ENCODE measurements around the gene ICE2.
"Not testable (repeated sequence)": the region's sequence is repeated elsewhere in the genome, so short reads cannot be mapped to it uniquely, and the experiment has no call there.

Gene ICE2

GRCh38 chr15:60448668-60449360 lies 30.1 kb downstream of the ICE2 start:
- DNase-seq (ENCODE audit: low read depth) = no peak

DNA sequence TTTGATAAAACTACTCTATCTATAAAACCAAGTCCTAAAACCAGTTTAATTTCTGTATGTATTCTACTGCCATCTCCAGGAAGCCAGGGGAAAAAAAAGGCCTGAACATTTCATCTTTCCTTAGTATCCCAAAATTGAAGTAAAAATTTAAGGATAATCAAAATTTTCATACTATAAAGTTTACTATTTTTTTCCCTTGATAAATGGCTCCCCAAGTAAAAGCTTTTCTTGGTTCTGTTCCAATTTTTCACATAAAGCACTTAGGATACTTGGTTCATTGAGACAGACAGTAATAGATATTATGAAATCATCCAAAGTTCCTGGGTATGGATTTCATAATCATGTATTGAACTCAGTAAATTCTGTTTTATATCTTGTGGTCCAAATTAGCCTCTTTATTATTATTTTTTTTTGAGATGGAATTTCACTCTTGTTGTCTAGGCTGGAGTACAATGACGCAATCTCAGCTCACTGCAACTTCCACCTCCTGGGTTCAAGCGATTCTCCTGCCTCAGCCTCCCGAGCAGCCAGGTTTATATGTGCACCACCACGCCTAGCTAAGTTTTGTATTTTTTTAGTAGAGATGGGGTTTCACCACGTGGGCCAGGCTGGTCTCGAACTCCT lies 34.5 kb downstream of the ICE2 start:
- DNase-seq (ENCODE audit: low read depth) = peak; percentile 24

GRCh38 chr15:60442763-60443162 lies 36.2 kb downstream of the ICE2 start:
- DNase-seq (ENCODE audit: low read depth) = peak; percentile 8

GRCh38 chr15:60442031-60442650 lies 36.8 kb downstream of the ICE2 start:
- DNase-seq (ENCODE audit: low read depth) = no peak

DNA sequence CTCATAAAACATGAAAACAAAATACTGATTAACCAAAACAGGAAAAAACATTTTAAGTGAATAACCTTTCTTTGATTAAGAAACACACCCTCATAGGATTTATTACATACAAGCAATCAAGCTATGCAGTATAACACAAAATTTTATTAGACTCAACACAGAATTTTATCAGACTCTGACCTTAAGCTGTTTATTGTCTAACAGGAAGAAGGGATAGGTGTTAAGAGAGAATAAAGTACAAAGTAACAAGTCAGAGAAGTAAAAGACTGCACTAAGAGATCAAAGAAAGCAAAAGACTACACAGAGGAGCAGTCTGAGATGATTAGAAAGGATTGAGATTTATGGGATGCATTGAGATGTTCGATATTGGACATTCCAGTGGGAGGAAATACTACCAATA lies 37.6 kb downstream of the ICE2 start:
- no peak for DNase-seq (ENCODE audit: low read depth)

- no peak for DNase-seq (ENCODE audit: low read depth)
These were observed 40.3 kb downstream of the ICE2 start for GRCh38 chr15:60438646-60439045.

DNA sequence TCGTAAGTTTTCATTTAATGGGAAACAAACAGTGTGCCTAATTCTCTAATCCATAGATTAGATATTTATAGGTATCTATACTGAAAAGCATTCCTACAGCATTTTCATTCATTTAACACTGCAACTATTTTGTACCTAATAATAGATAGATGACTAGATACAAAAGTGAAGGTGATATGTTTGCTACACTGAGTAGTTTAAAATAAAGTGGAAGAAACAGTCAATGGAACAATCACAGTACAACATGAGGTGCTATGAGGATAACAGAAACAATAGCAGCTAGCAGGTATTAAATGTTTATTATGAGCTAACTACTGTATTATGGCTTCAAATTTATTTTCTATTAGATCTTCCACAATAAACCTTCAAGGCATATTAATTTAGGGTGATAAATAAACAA lies 50.0 kb downstream of the ICE2 start:
- no peak for DNase-seq (ENCODE audit: low read depth)

DNA sequence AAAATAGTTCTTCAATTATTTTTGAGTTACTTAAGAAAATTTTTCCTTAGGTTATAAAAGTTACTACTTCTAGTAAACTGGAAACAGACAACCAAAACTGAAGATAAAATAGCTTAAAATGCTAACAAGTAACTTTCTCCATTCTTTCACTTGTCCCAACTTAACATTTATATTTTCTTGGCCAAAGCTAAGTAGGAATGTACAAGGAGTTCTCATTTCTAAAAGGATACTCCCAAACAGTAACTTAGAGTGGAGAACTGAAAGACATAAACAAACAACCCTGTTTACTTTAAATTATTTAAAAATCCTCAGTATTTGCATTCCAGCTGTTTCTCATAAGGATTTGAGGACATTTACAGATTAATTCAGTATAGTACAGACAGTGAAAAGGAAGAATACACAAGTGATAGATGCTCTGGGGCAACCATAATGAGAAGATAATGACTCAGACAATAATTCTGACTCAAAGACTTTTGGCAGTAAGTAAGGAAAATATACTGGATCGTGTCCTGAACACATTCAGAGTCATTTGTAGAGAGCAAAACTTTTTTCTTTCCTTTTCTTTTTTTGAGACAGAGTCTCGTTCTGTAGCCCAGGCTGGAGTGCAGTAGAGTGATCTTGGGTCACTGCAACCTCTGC lies 52.0 kb downstream of the ICE2 start:
- DNase-seq (ENCODE audit: low read depth) = no peak

- no peak for DNase-seq (ENCODE audit: low read depth)
These were observed 53.5 kb downstream of the ICE2 start for GRCh38 chr15:60425461-60425860.

DNA sequence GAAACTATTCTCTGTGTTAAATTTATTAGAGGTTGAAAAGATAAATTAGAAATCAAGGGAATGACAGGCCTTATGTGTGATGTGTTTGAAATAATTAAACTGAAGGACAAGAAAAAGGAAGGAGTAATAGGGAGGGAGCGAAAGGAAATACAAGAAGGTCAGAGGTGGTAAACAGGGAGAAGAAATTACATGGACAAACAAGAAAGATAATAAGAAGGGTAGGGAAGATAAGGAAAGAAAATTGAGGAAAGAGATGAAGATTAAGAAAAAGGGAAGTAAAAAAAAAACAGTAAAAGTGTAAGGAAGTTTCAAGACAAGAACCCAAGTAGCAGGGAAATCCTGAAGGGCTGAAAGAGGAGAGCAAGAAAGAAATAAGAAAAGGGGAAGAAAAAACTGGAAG lies 54.9 kb downstream of the ICE2 start:
- DNase-seq (ENCODE audit: low read depth) = no peak

GRCh38 chr15:60423537-60423936 lies 55.4 kb downstream of the ICE2 start:
- peak; percentile 63 for DNase-seq (ENCODE audit: low read depth)

DNA sequence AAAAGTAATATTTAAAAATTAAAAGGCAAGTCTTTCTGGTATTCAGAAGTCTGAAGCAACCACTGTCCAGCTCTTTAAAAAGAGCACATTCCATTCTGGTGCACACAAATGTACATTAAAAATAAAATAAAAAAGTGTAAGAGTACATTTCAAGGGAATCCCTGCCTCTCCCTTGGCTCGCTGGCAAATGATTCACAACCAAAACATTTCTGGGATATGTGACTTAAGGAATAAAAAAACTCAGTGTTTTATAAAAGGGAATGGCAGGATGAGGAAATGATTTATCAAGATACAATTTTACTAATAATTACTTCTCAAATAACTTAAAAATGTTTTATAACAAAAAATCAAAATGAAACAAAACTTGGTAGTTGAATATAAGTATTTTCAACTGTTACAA lies 57.4 kb downstream of the ICE2 start:
- DNase-seq (ENCODE audit: low read depth) = peak; percentile 81

GRCh38 chr15:60420203-60420716 lies 58.7 kb downstream of the ICE2 start:
- DNase-seq (ENCODE audit: low read depth) = no peak

- no peak for DNase-seq (ENCODE audit: low read depth)
These were observed 59.2 kb downstream of the ICE2 start for GRCh38 chr15:60419753-60420152.

DNA sequence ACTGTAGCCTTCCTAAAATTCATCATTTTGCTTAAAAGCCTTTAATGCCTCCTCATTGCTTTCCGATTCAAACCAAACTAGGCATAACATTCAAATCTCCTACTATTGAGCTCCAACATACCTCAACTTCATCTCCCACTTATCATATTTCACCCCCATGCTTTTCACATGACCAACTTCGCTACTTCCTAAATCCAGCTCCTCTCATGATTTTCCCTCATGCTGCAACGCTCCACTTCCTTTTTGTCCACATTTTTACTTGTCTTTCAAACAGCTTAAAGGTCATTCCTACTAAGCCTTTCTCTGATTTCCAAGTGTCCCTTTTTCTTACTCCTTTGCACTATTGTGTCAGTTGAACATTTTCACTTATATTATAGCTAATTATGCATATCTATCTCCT lies 60.8 kb downstream of the ICE2 start:
- DNase-seq (ENCODE audit: low read depth) = no peak

- DNase-seq (ENCODE audit: low read depth) = no peak
These were observed 61.8 kb downstream of the ICE2 start for GRCh38 chr15:60417112-60417511.

- no peak for DNase-seq (ENCODE audit: low read depth)
These were observed 62.5 kb downstream of the ICE2 start for GRCh38 chr15:60416484-60416883.

- no peak for DNase-seq (ENCODE audit: low read depth)
These were observed 64.8 kb downstream of the ICE2 start for GRCh38 chr15:60414016-60414682.

GRCh38 chr15:60413231-60413824 lies 65.6 kb downstream of the ICE2 start:
- no peak for DNase-seq (ENCODE audit: low read depth)

DNA sequence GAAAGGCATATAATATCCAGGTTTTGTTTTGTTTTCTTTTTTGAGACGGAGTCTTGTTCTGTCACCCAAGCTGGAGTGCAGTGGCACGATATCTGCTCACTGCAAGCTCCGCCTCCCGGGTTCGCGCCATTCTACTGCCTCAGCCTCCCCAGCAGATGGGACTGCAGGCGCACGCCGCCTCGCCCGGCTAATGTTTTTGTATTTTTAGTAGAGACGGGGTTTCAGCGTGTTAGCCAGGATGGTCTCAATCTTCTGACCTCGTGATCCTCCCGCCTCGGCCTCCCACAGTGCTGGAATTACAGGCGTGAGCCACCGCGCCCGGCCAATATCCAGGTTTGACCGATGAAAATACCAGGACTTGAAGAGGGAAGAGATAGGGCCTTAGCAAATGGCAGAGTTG lies 66.1 kb downstream of the ICE2 start:
- not testable (repeated sequence) for DNase-seq (ENCODE audit: low read depth)

- no peak for DNase-seq (ENCODE audit: low read depth)
These were observed 67.0 kb downstream of the ICE2 start for GRCh38 chr15:60411774-60412425.

Data from HS-5 (cell line).